Activated T-helper 9 cell treated with anti-CD3 and anti-CD28 coated beads, Interleukin-2, amount 50 U/mL, for 16 hours (primary cell): Measurements from ENCODE around the gene KLRB1.
"Not testable (repeated sequence)": the region's sequence is repeated elsewhere in the genome, so short reads cannot be mapped to it uniquely, and the experiment has no call there.

ENCODE experiments used
- DNase-seq: peaks from one replicate; pipeline ENCODE4 v3.0.0-alpha.2; 2020; ENCODE audit warnings: low read depth

The KLRB1 gene

GRCh38 chr12:9619411-9620179 lies 11.9 kb upstream of the KLRB1 start:
- no peak for DNase-seq

GRCh38 chr12:9618906-9619305 lies 11.2 kb upstream of the KLRB1 start:
- not testable (repeated sequence) for DNase-seq

GRCh38 chr12:9617124-9617523 lies 9.4 kb upstream of the KLRB1 start:
- no peak for DNase-seq

GRCh38 chr12:9615420-9616136 lies 7.9 kb upstream of the KLRB1 start:
- DNase-seq: no peak

- DNase-seq: not testable (repeated sequence)
Observed at GRCh38 chr12:9610606-9611005, 2.9 kb upstream of the KLRB1 start.

GRCh38 chr12:9606736-9607372 lies 862 bp downstream of the KLRB1 start:
- DNase-seq: no peak

GRCh38 chr12:9606247-9606646 lies 1.5 kb downstream of the KLRB1 start:
- no peak for DNase-seq

- no peak for DNase-seq
Observed at GRCh38 chr12:9605483-9605882, 2.2 kb downstream of the KLRB1 start.

- DNase-seq: no peak
Observed at GRCh38 chr12:9604287-9604686, 3.4 kb downstream of the KLRB1 start.

GRCh38 chr12:9600426-9600825 lies 7.3 kb downstream of the KLRB1 start:
- DNase-seq: not testable (repeated sequence)

GRCh38 chr12:9598363-9598762 lies 9.4 kb downstream of the KLRB1 start:
- DNase-seq: no peak

GRCh38 chr12:9597365-9597764 lies 10.4 kb downstream of the KLRB1 start:
- no peak for DNase-seq

- DNase-seq: no peak
Observed at GRCh38 chr12:9590441-9590840, 17.3 kb downstream of the KLRB1 start.

GRCh38 chr12:9588749-9589148 lies 19.0 kb downstream of the KLRB1 start:
- DNase-seq: no peak

GRCh38 chr12:9587987-9588600 lies 19.6 kb downstream of the KLRB1 start:
- no peak for DNase-seq

GRCh38 chr12:9577729-9578128 lies 30.0 kb downstream of the KLRB1 start:
- not testable (repeated sequence) for DNase-seq

- not testable (repeated sequence) for DNase-seq
Observed at GRCh38 chr12:9567151-9567550, 40.6 kb downstream of the KLRB1 start.

GRCh38 chr12:9566113-9566512 lies 41.6 kb downstream of the KLRB1 start:
- DNase-seq: not testable (repeated sequence)

- not testable (repeated sequence) for DNase-seq
Observed at GRCh38 chr12:9564418-9564817, 43.3 kb downstream of the KLRB1 start.

GRCh38 chr12:9562841-9563453 lies 44.8 kb downstream of the KLRB1 start:
- DNase-seq: not testable (repeated sequence)

GRCh38 chr12:9545489-9545888 lies 62.2 kb downstream of the KLRB1 start:
- not testable (repeated sequence) for DNase-seq
